ENCODE data around the gene TMED3.

Gene TMED3

DNA sequence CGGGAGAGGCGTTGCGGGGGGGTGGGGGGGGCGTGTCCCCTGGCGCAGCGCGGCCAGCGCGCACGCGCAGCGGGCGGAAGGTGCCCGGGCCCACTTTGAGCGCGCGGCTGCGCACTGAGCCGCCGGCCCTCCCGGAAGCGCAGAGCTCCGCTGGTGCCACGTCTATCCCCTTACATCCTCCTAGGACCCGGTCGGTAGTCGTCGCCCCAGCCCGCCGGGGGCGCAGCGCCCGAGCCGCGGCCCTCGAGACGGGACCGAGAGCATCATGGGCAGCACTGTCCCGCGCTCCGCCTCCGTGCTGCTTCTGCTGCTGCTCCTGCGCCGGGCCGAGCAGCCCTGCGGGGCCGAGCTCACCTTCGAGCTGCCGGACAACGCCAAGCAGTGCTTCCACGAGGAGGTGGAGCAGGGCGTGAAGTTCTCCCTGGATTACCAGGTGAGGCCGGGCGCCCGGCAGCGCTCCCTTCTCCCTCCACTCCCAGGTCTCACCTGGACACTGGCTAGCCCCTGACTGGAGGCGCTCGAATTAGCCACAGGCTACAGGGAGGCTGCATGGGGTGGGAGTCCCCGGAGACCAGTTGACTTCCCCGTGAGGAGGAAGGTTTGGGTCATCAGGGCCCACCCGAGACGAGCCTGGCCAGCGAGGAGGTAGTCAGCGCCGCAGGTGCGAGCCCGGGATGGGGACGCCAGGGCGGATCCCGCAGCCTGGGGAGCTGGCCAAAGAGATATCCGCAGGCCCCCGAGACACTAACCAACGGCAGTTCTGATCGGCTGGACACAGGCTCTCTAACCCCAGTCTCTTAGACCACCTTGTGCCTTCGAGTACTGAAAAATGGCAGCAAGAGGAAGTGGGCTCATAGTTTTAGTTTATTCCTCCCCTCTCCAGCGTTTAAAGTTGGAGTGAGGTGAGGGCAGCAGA, at the start of gene TMED3:
Gene TMED3 (plus strand): TSS at position 128 of the 916 bp plus-strand sequence. CDS start 138 bp downstream, at position 266.
- no peaks in the 10 kb centered on the region for H3K27me3 ChIP-seq (replicated peaks; ENCODE audit: control insufficient read depth, insufficient read depth, low read length)
- peaks cover 17% of the 10 kb centered on the region for H3K36me3 ChIP-seq (ENCODE audit: control insufficient read depth, insufficient read depth, low read length)
- peak; percentile 94 for DNase-seq (ENCODE audit: extremely low read depth, insufficient read length)
- TF ChIP-seq, protein P1, sequence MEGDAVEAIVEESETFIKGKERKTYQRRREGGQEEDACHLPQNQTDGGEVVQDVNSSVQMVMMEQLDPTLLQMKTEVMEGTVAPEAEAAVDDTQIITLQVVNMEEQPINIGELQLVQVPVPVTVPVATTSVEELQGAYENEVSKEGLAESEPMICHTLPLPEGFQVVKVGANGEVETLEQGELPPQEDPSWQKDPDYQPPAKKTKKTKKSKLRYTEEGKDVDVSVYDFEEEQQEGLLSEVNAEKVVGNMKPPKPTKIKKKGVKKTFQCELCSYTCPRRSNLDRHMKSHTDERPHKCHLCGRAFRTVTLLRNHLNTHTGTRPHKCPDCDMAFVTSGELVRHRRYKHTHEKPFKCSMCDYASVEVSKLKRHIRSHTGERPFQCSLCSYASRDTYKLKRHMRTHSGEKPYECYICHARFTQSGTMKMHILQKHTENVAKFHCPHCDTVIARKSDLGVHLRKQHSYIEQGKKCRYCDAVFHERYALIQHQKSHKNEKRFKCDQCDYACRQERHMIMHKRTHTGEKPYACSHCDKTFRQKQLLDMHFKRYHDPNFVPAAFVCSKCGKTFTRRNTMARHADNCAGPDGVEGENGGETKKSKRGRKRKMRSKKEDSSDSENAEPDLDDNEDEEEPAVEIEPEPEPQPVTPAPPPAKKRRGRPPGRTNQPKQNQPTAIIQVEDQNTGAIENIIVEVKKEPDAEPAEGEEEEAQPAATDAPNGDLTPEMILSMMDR (IDR thresholded peaks at IDR 0.05; ENCODE audit: insufficient read depth, low read length, poor library complexity, severe bottlenecking) = peak; percentile 42
- peak within 1 kb of the TSS; percentile 97 for H3K4me3 ChIP-seq (replicated peaks; ENCODE audit: low read depth, low read length)

DNA sequence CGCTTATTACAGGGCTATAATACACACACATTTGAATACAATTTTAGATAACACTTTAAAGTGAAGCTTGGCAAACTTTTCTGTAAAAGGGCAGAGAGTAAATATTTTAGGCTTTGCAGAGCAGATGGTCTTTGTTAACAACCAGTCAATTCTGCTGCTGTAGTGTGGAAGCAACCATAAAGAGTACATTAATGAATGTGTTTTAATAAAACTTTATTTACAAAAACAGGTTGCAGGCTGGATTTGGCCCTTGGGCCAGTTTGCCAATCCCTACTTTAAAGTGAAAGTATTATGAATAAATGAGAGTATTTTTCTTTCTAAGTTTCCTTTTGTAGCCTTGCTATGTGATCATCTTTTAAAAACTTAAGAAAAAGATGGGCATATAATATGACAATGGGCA, 49.1 kb upstream of the TMED3 start:
- no peaks in the 10 kb centered on the region for H3K27me3 ChIP-seq (replicated peaks; ENCODE audit: control insufficient read depth, insufficient read depth, low read length)
- H3K36me3 ChIP-seq (ENCODE audit: control insufficient read depth, insufficient read depth, low read length) = no peaks in the 10 kb centered on the region
- no peak overlapping the region for H3K4me3 ChIP-seq (replicated peaks; ENCODE audit: low read depth, low read length)
- TF ChIP-seq, protein P1 (IDR thresholded peaks at IDR 0.05; ENCODE audit: insufficient read depth, low read length, poor library complexity, severe bottlenecking) = no peak
- DNase-seq (ENCODE audit: extremely low read depth, insufficient read length) = no peak

DNA sequence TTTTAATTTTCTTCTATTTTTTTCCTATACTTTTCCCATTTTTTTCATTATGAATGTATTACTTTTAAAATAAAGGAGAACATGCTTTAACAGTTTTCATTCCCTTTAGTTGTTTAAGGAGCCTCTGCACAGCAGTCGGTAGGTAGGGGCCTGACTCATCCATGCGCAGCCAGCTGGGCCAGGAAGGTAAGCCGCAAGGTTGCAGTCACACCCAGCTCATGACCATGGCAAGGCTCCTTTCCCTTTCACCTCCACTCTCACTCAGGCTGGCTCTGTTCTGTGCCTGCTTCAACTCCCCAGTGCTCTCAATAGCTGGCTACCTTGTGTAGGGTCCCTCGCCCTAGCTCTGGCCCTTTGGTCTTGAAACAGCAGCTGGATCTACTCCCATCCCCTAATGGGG, 45.7 kb upstream of the TMED3 start:
- no peak for DNase-seq (ENCODE audit: extremely low read depth, insufficient read length)
- Histone ChIP-seq H3K27me3 (replicated peaks; ENCODE audit: control insufficient read depth, insufficient read depth, low read length) (no peaks in the 10 kb centered on the region; the same call in 1 of the 2 replicates), H3K4me3 (replicated peaks; ENCODE audit: low read depth, low read length) (no peak overlapping the region), H3K36me3 (ENCODE audit: control insufficient read depth, insufficient read depth, low read length) (no peaks in the 10 kb centered on the region)
- TF ChIP-seq, protein P1 (IDR thresholded peaks at IDR 0.05; ENCODE audit: insufficient read depth, low read length, poor library complexity, severe bottlenecking) = no peak

DNA sequence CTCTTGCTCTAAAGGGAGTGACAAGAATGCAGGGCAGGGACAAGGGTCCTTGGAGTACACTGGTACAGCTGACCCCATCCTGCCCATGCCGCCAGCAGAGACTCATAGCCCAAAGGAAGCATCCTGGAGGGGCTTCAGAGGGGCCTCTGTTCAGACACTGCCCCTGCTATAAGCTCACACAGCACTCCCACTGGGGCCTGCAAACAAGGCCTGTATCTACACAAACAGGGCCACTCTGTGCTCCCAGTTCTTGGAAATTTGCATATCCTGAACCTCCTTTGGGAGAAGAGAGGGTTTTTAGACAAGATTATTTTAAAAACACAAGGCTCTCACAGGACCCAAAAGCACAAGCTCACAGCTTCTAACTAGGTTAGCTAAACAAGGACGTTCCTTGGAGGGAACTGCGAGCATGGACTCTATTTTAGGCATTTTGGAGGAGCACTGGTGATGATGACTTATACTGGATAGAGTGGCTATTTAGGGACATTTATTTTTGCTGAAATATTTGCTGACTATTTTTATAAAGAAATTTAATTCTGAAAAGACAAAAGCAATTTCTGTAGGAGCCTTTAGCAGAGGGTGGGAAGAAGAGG, 44.8 kb upstream of the TMED3 start:
- DNase-seq (ENCODE audit: extremely low read depth, insufficient read length) = no peak
- no peaks in the 10 kb centered on the region for H3K36me3 ChIP-seq (ENCODE audit: control insufficient read depth, insufficient read depth, low read length)
- no peaks in the 10 kb centered on the region; the same call in 1 of the 2 replicates for H3K27me3 ChIP-seq (replicated peaks; ENCODE audit: control insufficient read depth, insufficient read depth, low read length)
- TF ChIP-seq, protein P1 (IDR thresholded peaks at IDR 0.05; ENCODE audit: insufficient read depth, low read length, poor library complexity, severe bottlenecking) = no peak
- no peak overlapping the region for H3K4me3 ChIP-seq (replicated peaks; ENCODE audit: low read depth, low read length)

DNA sequence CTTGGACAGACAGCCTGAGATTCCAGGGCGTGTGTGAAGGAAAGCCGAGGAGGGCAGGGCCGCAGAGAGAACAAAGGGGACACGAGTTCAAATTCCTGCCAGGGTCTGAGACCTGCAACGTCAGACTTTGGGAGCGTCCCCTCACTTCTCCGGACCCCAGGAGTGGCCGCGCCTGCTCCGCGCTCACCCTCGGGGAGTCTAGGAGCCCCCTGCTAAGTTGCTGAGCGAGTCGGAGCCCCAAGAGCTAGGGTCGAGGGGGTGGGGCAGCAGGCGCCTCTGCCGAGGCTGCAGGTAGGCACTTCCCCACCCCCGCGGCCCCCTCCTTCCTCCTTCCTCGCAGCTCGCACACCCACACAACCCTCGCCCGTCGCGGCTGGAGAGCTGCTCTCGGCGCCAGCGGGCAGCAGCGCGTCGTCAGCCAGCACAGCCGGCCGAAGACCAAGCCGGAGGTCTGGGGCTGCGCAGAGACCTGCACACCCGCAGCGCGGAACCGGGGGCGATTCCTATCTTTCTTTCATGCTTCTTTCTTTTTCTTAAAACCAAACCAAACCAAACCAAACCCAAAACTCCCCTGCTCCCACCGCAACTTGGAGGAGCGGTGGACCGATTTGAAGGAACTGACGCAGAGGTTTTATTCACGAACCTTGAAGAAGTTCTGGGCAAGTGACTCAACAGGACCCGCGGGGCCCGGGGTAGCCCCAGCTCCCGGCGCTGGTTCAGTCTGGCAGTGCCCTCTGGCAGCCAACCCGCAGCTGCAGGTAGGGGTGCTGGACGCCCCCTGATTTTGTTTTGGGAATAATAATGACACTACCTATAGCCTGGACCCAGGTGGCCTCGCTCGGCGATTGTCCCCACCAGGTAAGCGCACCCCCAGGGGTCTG, 28.3 kb upstream of the TMED3 start, which contains the start of gene ANKRD34C:
Gene ANKRD34C (plus strand): TSS at position 352 of the 881 bp plus-strand sequence. CDS start 10,563 bp downstream, outside the sequence.
- Histone ChIP-seq H3K4me3 (replicated peaks; ENCODE audit: low read depth, low read length) (no peak within 1 kb of the TSS), H3K36me3 (ENCODE audit: control insufficient read depth, insufficient read depth, low read length) (no peaks in the 10 kb centered on the region), H3K27me3 (replicated peaks; ENCODE audit: control insufficient read depth, insufficient read depth, low read length) (no peaks in the 10 kb centered on the region)
- peak; percentile 9 for DNase-seq (ENCODE audit: extremely low read depth, insufficient read length)
- TF ChIP-seq, protein P1 (IDR thresholded peaks at IDR 0.05; ENCODE audit: insufficient read depth, low read length, poor library complexity, severe bottlenecking) = no peak
